Neural crest cell (in vitro differentiated cells): ENCODE measurements around the gene WDR82. TPM values are rescaled to one million over a fixed set of nuclear protein-coding genes. Genes with fewer than 3 reads are reported as not detected.

ENCODE experiments used
- DNase-seq: peaks from one replicate; pipeline ENCODE4 v3.0.0; 2021; ENCODE audit warnings: low read depth, mixed read lengths, low spot score
- H3K27ac Mint-ChIP-seq: one replicate; pipeline ENCODE4 v1.8.0; 2021; ENCODE audit warnings: mild to moderate bottlenecking, mixed read lengths; ENCODE audit not compliant: unreplicated experiment
- H3K27me3 Mint-ChIP-seq: 2 replicates; pipeline ENCODE4 v1.8.0; 2021; ENCODE audit warnings: low read depth, mild to moderate bottlenecking, mixed read lengths
- H3K36me3 Mint-ChIP-seq: 2 replicates; pipeline ENCODE4 v1.8.0; 2021; ENCODE audit warnings: low read depth, mild to moderate bottlenecking, mixed read lengths
- H3K4me1 Mint-ChIP-seq: 2 replicates; pipeline ENCODE4 v1.8.0; 2021; ENCODE audit warnings: mixed read lengths
- H3K4me3 Mint-ChIP-seq: one replicate; pipeline ENCODE4 v1.8.0; 2021; ENCODE audit warnings: mild to moderate bottlenecking, mixed read lengths
- H3K9me3 Mint-ChIP-seq: 2 replicates; pipeline ENCODE4 v1.8.0; 2021; ENCODE audit warnings: mixed read lengths
- CTCF ChIP-seq: fragments of 200-600 bp; sonication (generic); conservative IDR thresholded peaks from 2 replicates; pipeline ENCODE4 v1.5.0; 2021; ENCODE audit warnings: antibody characterized with exemption, mild to moderate bottlenecking
- total RNA-seq: library from RNA; stranded (reverse); gene quantifications from 2 replicates; pipeline ENCODE4 v1.2.1, GENCODE V29; 2021

The WDR82 gene
- total RNA-seq, 1 donor from 2014 or later: 114 TPM

- peaks cover 23% of the 10 kb centered on the region for H3K36me3 Mint-ChIP-seq
- H3K4me3 Mint-ChIP-seq: no peak overlapping the region
- no peak for TF ChIP-seq CTCF
- no peaks in the 10 kb centered on the region for H3K27me3 Mint-ChIP-seq
- no peak for DNase-seq
- no peaks in the 10 kb centered on the region for H3K4me1 Mint-ChIP-seq
- H3K27ac Mint-ChIP-seq: no peak overlapping the region
- H3K9me3 Mint-ChIP-seq: no peaks in the 10 kb centered on the region
These were observed 23.8 kb downstream of the WDR82 start for GRCh38 chr3:52254608-52255007.

- DNase-seq: no peak
- Mint-ChIP-seq H3K4me3 (no peak overlapping the region), H3K9me3 (no peaks in the 10 kb centered on the region), H3K27ac (no peak overlapping the region), H3K36me3 (peaks cover 17% of the 10 kb centered on the region), H3K27me3 (peaks cover 3% of the 10 kb centered on the region), H3K4me1 (no peaks in the 10 kb centered on the region)
- TF ChIP-seq CTCF: no peak
These were observed 24.8 kb downstream of the WDR82 start for GRCh38 chr3:52253314-52254304.

GRCh38 chr3:52250122-52250521 lies 28.3 kb downstream of the WDR82 start:
- Mint-ChIP-seq H3K27me3 (peaks cover 29% of the 10 kb centered on the region), H3K27ac (no peak overlapping the region), H3K36me3 (peaks cover 8% of the 10 kb centered on the region), H3K4me3 (peak overlapping the region; percentile 16), H3K9me3 (no peaks in the 10 kb centered on the region), H3K4me1 (peaks cover 1% of the 10 kb centered on the region)
- no peak for DNase-seq
- no peak for TF ChIP-seq CTCF

GRCh38 chr3:52249683-52250082 lies 28.8 kb downstream of the WDR82 start:
- H3K27me3 Mint-ChIP-seq: peaks cover 34% of the 10 kb centered on the region
- peak overlapping the region; percentile 16 for H3K4me3 Mint-ChIP-seq
- TF ChIP-seq CTCF: no peak
- H3K9me3 Mint-ChIP-seq: no peaks in the 10 kb centered on the region
- no peak for DNase-seq
- peaks cover 8% of the 10 kb centered on the region for H3K36me3 Mint-ChIP-seq
- peaks cover 4% of the 10 kb centered on the region for H3K4me1 Mint-ChIP-seq
- no peak overlapping the region for H3K27ac Mint-ChIP-seq

- Mint-ChIP-seq H3K9me3 (no peaks in the 10 kb centered on the region), H3K4me1 (peaks cover 4% of the 10 kb centered on the region), H3K4me3 (peak overlapping the region; percentile 76), H3K36me3 (peaks cover 8% of the 10 kb centered on the region), H3K27me3 (peaks cover 41% of the 10 kb centered on the region), H3K27ac (no peak overlapping the region)
- no peak for DNase-seq
- no peak for TF ChIP-seq CTCF
These were observed 29.5 kb downstream of the WDR82 start for GRCh38 chr3:52248816-52249547.
